CD14-positive monocyte (primary cell): ENCODE data around the gene TTC23L. TPM values are rescaled to one million over a fixed set of nuclear protein-coding genes. Genes with fewer than 3 reads are reported as not detected.

Experiments used
- DNase-seq, 3 donors: peaks; one replicate each; pipeline ENCODE4 v3.0.0-alpha.2; 2011 to 2022
- H2AFZ ChIP-seq: 2 replicates; pipeline ENCODE4 v1.6.0; 2012; ENCODE audit warnings: mild to moderate bottlenecking, low read depth, low read length, inconsistent platforms; ENCODE audit not compliant: insufficient read depth, poor library complexity, severe bottlenecking
- H3K27ac ChIP-seq, 2 donors: 1 replicate in 1 of 2; 2 replicates in 1 of 2; pipeline ENCODE4 v1.5.1; 2012 to 2013; ENCODE audit warnings: low read length in 2 of 2, control low read depth in 1 of 2, inconsistent platforms in 1 of 2, low read depth in 1 of 2, mild to moderate bottlenecking in 1 of 2
- H3K27me3 ChIP-seq, 2 donors: one replicate each; pipeline versions ENCODE4 v1.6.0 to v1.6.1; 2011 to 2013; ENCODE audit warnings: low read length in 2 of 2; ENCODE audit not compliant: control insufficient read depth in 2 of 2, insufficient read depth in 2 of 2
- H3K36me3 ChIP-seq, 2 donors: replicated peaks in 1 of 2; 1 replicate in 1 of 2; 2 replicates in 1 of 2; pipeline versions ENCODE4 v1.5.1 to v1.6.1; 2012 to 2013; ENCODE audit warnings: low read length in 2 of 2, control low read depth in 1 of 2, inconsistent platforms in 1 of 2, mild to moderate bottlenecking in 1 of 2; ENCODE audit not compliant: insufficient read depth in 2 of 2, control insufficient read depth in 1 of 2
- H3K4me1 ChIP-seq, 2 donors: 1 replicate in 1 of 2; 2 replicates in 1 of 2; pipeline versions ENCODE4 v1.5.1 to v1.6.1; 2012 to 2013; ENCODE audit warnings: low read length in 2 of 2, control low read depth in 1 of 2, inconsistent platforms in 1 of 2, mild to moderate bottlenecking in 1 of 2, moderate library complexity in 1 of 2; ENCODE audit not compliant: insufficient read depth in 2 of 2, control insufficient read depth in 1 of 2
- H3K4me2 ChIP-seq: replicated peaks from 2 replicates; pipeline ENCODE3; 2012; ENCODE audit warnings: low read length, moderate library complexity, mild to moderate bottlenecking; ENCODE audit not compliant: poor library complexity, severe bottlenecking; ENCODE audit errors: extremely low read depth
- H3K4me3 ChIP-seq, 3 experiments: fragments of 200-600 bp in 1 of 3; sonication (generic) in 1 of 3; replicated peaks in 1 of 3; 1 replicate in 2 of 3; 2 replicates in 1 of 3; pipeline ENCODE4 v1.5.1; 2011 to 2013; ENCODE audit warnings: low read length in 3 of 3, mild to moderate bottlenecking in 3 of 3, control low read depth in 2 of 3, low read depth in 2 of 3, inconsistent platforms in 1 of 3, moderate library complexity in 1 of 3
- H3K79me2 ChIP-seq: 2 replicates; pipeline ENCODE4 v1.6.0; 2012; ENCODE audit warnings: mild to moderate bottlenecking, control low read depth, inconsistent platforms, low read length, moderate library complexity; ENCODE audit not compliant: insufficient read depth
- H3K9ac ChIP-seq: 2 replicates; pipeline ENCODE4 v1.6.0; 2017; ENCODE audit warnings: low read length, mild to moderate bottlenecking; ENCODE audit not compliant: insufficient read depth, poor library complexity, severe bottlenecking
- H3K9me3 ChIP-seq, 2 donors: replicated peaks in 1 of 2; 1 replicate in 1 of 2; 2 replicates in 1 of 2; pipeline versions ENCODE4 v1.5.1 to v1.6.1; 2012 to 2013; ENCODE audit warnings: low read length in 2 of 2, control low read depth in 1 of 2; ENCODE audit not compliant: control insufficient read depth in 1 of 2, insufficient read depth in 1 of 2
- H4K20me1 ChIP-seq: 2 replicates; pipeline ENCODE4 v1.6.0; 2012; ENCODE audit warnings: mild to moderate bottlenecking, low read length, control low read depth, moderate library complexity; ENCODE audit not compliant: insufficient read depth
- H3K27ac Mint-ChIP-seq, 7 donors: one replicate each; pipeline ENCODE4 v1.8.0; 2020; ENCODE audit warnings: mild to moderate bottlenecking in 7 of 7, mixed read lengths in 7 of 7, moderate library complexity in 6 of 7, inconsistent platforms in 2 of 7
- H3K27me3 Mint-ChIP-seq, 3 donors: one replicate each; pipeline ENCODE4 v1.8.0; 2021 to 2022; ENCODE audit warnings: low read depth in 3 of 3, mild to moderate bottlenecking in 3 of 3, mixed read lengths in 3 of 3, moderate library complexity in 3 of 3, inconsistent platforms in 1 of 3
- H3K36me3 Mint-ChIP-seq, 2 donors: one replicate each; pipeline ENCODE4 v1.8.0; 2020; ENCODE audit warnings: mixed read lengths in 2 of 2, inconsistent platforms in 1 of 2, mild to moderate bottlenecking in 1 of 2
- H3K4me1 Mint-ChIP-seq: one replicate; pipeline ENCODE4 v1.8.0; 2020; ENCODE audit warnings: mild to moderate bottlenecking, mixed read lengths
- H3K4me3 Mint-ChIP-seq, 2 donors: one replicate each; pipeline ENCODE4 v1.8.0; 2020; ENCODE audit warnings: mild to moderate bottlenecking in 2 of 2, mixed read lengths in 2 of 2, moderate library complexity in 1 of 2
- H3K9me3 Mint-ChIP-seq, 7 donors: one replicate each; pipeline ENCODE4 v1.8.0; 2020 to 2022; ENCODE audit warnings: mixed read lengths in 7 of 7, mild to moderate bottlenecking in 6 of 7, moderate library complexity in 6 of 7, inconsistent platforms in 2 of 7
- CTCF ChIP-seq: fragments of 200-600 bp; IDR thresholded peaks from one replicate; pipeline ENCODE4 v1.8.0; 2022; ENCODE audit warnings: antibody characterized with exemption, mild to moderate bottlenecking
- WGBS: methylation state at CpG from one replicate; pipeline ENCODE4 v1.1.5; 2013; ENCODE audit warnings: missing lambda C conversion rate; ENCODE audit not compliant: insufficient coverage; 5-methylcytosine and 5-hydroxymethylcytosine counted together
- intact Hi-C, 2 donors: fragments of 100-400 bp; cut with micrococcal nuclease; formaldehyde crosslinking; loops; one replicate each; pipeline versions ENCODE4 v1.15.0 to v1.15.1; 2023
- polyA plus RNA-seq, 3 donors: library from polyadenylated mRNA; depleted of rRNA in 1 of 3; unstranded in 2 of 3; stranded (reverse) in 1 of 3; fragments of 300-500 nt in 2 of 3; fragments of >200 nt in 1 of 3; fragmentation: Illumina TruSeq in 2 of 3; gene quantifications; 1 replicate in 2 of 3; 2 replicates in 1 of 3; pipeline ENCODE4 v1.2.3, GENCODE V29; 2012 to 2021

TTC23L gene
- polyA plus RNA-seq, 3 donors, result not detected

DNA sequence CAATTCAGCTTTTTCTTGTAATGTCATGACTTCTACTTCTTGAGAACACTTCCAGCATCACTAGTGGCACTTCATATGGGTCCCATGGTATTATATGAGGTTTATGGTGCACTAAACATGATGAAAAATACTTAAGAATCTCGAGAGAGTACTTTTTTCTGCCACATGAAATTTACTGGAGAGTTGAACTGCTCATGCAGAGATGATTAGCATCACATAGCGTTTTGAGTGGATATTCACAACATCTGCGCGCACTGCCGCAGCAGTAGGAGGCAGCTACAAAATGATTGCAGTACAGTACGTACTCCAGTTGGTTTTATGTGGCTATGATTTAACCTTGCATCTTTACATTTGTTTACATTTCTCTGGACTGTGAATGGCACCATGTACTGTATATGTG lies 61.7 kb downstream of the TTC23L start:
- intact Hi-C loops, result no loop called here
- Histone ChIP-seq H3K27ac (no peak overlapping the region), H3K9me3 (no peaks in the 10 kb centered on the region), H2AFZ (no peak overlapping the region), H3K9ac (no peak overlapping the region), H3K79me2 (no peaks in the 10 kb centered on the region), H3K4me2 (no peak overlapping the region), H3K36me3 (no peaks in the 10 kb centered on the region), H3K4me3 (no peak overlapping the region), H3K27me3 (no peaks in the 10 kb centered on the region), H4K20me1 (no peaks in the 10 kb centered on the region), H3K4me1 (no peaks in the 10 kb centered on the region)
- 98% methylated on average over 4 of the region's 6 CpGs for WGBS
- no peak for DNase-seq
- H3K36me3 Mint-ChIP-seq, result peaks cover 9 to 12% of the 10 kb centered on the region in 2 donors
- TF ChIP-seq CTCF, result no peak
- peaks cover 2% of the 10 kb centered on the region for H3K4me1 Mint-ChIP-seq
- H3K4me3 Mint-ChIP-seq, result no peak overlapping the region
- no peaks in the 10 kb centered on the region for H3K9me3 Mint-ChIP-seq
- H3K27ac Mint-ChIP-seq, result no peak overlapping the region
- H3K27me3 Mint-ChIP-seq, result no peaks in the 10 kb centered on the region

DNA sequence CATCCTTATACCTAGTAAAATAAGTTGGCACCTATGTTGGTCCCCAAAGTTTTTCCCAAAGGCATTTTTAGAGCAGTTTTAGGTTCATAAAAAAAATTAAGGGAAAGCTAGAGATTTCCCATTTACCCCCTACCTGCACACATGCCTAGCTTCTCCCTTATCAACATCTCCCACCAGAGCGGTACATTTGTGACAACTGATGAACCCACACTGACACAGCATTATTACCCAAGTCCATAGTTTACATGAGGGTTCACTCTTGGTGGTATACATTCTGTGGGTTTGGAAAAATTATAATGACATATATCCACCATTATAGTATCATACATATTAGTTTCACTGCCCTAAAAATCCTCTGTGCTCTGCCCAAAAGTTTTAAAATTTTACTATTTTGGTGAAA lies 64.3 kb downstream of the TTC23L start:
- intact Hi-C loops, result no loop called here
- H4K20me1 ChIP-seq, result no peaks in the 10 kb centered on the region
- Mint-ChIP-seq H3K27me3 (no peaks in the 10 kb centered on the region), H3K36me3 (peaks cover 14 to 21% of the 10 kb centered on the region in 2 donors), H3K4me3 (no peak overlapping the region), H3K9me3 (no peaks in the 10 kb centered on the region), H3K27ac (no peak overlapping the region), H3K4me1 (peaks cover 2% of the 10 kb centered on the region)
- H2AFZ ChIP-seq, result no peak overlapping the region
- no peak overlapping the region for H3K9ac ChIP-seq
- no peaks in the 10 kb centered on the region for H3K27me3 ChIP-seq
- no peaks in the 10 kb centered on the region for H3K4me1 ChIP-seq
- H3K4me3 ChIP-seq, result no peak overlapping the region
- no CpG with 5 or more reads among the region's 1 CpG for whole genome bisulfite sequencing
- no peaks in the 10 kb centered on the region for H3K9me3 ChIP-seq
- H3K36me3 ChIP-seq, result peaks cover 7 to 18% of the 10 kb centered on the region in 2 donors
- no peaks in the 10 kb centered on the region for H3K79me2 ChIP-seq
- no peak overlapping the region for H3K4me2 ChIP-seq
- no peak overlapping the region for H3K27ac ChIP-seq
- no peak for TF ChIP-seq CTCF
- no peak for DNase-seq
